ENCODE results near the gene ERBB4.
"Not testable (repeated sequence)": the region's sequence is repeated elsewhere in the genome, so short reads cannot be mapped to it uniquely, and the experiment has no call there.

ERBB4 gene

GRCh38 chr2:212242724-212243123 lies 295.9 kb downstream of the ERBB4 start:
- no peak overlapping the region for H3K4me3 ChIP-seq (ENCODE audit: low read length)
- TF ChIP-seq CTCF (IDR thresholded peaks at IDR 0.05; ENCODE audit: insufficient read depth, low read depth, low read length, missing control alignments) = no peak
- DNase-seq (ENCODE audit: low read depth) = no peak

GRCh38 chr2:212238152-212238551 lies 300.4 kb downstream of the ERBB4 start:
- DNase-seq (ENCODE audit: low read depth); H3K4me3 ChIP-seq (ENCODE audit: low read length): not testable (repeated sequence)

GRCh38 chr2:212237350-212238095 lies 301.1 kb downstream of the ERBB4 start:
- no peak for DNase-seq (ENCODE audit: low read depth)
- no peak for TF ChIP-seq CTCF (IDR thresholded peaks at IDR 0.05; ENCODE audit: insufficient read depth, low read depth, low read length, missing control alignments)
- no peak overlapping the region for H3K4me3 ChIP-seq (ENCODE audit: low read length)

GRCh38 chr2:212228743-212229171 lies 309.8 kb downstream of the ERBB4 start:
- peak; percentile 76 for DNase-seq (ENCODE audit: low read depth)
- TF ChIP-seq CTCF (IDR thresholded peaks at IDR 0.05; ENCODE audit: insufficient read depth, low read depth, low read length, missing control alignments) = no peak
- no peak overlapping the region for H3K4me3 ChIP-seq (ENCODE audit: low read length)

GRCh38 chr2:212227755-212228154 lies 310.8 kb downstream of the ERBB4 start:
- DNase-seq (ENCODE audit: low read depth) = peak; percentile 95
- no peak for TF ChIP-seq CTCF (IDR thresholded peaks at IDR 0.05; ENCODE audit: insufficient read depth, low read depth, low read length, missing control alignments)

GRCh38 chr2:212226114-212226513 lies 312.5 kb downstream of the ERBB4 start:
- H3K4me3 ChIP-seq (ENCODE audit: low read length) = no peak overlapping the region
- no peak for TF ChIP-seq CTCF (IDR thresholded peaks at IDR 0.05; ENCODE audit: insufficient read depth, low read depth, low read length, missing control alignments)
- DNase-seq (ENCODE audit: low read depth) = no peak

More at GRCh38 chr2:212227755-212228154, 310.8 kb downstream of the ERBB4 start:
- H3K4me3 ChIP-seq (ENCODE audit: low read length) = no peak overlapping the region

GRCh38 chr2:212223696-212224095 lies 314.9 kb downstream of the ERBB4 start:
- no peak overlapping the region for H3K4me3 ChIP-seq (ENCODE audit: low read length)
- no peak for DNase-seq (ENCODE audit: low read depth)
- no peak for TF ChIP-seq CTCF (IDR thresholded peaks at IDR 0.05; ENCODE audit: insufficient read depth, low read depth, low read length, missing control alignments)

Measured in epithelial cell of esophagus (primary cell).